GM23248 (cell line): ENCODE data around the gene NTNG1. TPM values are rescaled to one million over a fixed set of nuclear protein-coding genes. Genes with fewer than 3 reads are reported as not detected.

Experiments
- DNase-seq: peaks from one replicate; pipeline ENCODE4 v3.0.0-alpha.2; 2015
- H2AFZ ChIP-seq: fragments of 200-600 bp; sonication (generic); 2 replicates; pipeline ENCODE4 v1.6.1; 2016; ENCODE audit warnings: antibody characterized with exemption
- H3F3A ChIP-seq: fragments of 200-600 bp; sonication (generic); 2 replicates; pipeline ENCODE4 v1.6.1; 2016; ENCODE audit warnings: mild to moderate bottlenecking, antibody characterized with exemption, mixed run types; ENCODE audit not compliant: insufficient read depth
- H3K27ac ChIP-seq: fragments of 200-600 bp; sonication (generic); 2 replicates; pipeline ENCODE4 v1.5.1; 2016; ENCODE audit warnings: mild to moderate bottlenecking
- H3K27me3 ChIP-seq: fragments of 200-600 bp; sonication (generic); replicated peaks from 2 replicates; pipeline ENCODE4 v1.6.1; 2016; ENCODE audit warnings: mild to moderate bottlenecking; ENCODE audit not compliant: insufficient read depth
- H3K36me3 ChIP-seq: fragments of 200-600 bp; sonication (generic); 2 replicates; pipeline ENCODE4 v1.6.1; 2016; ENCODE audit warnings: low read depth, mild to moderate bottlenecking
- H3K4me1 ChIP-seq: fragments of 200-600 bp; sonication (generic); 2 replicates; pipeline ENCODE4 v1.6.1; 2016; ENCODE audit warnings: mild to moderate bottlenecking; ENCODE audit not compliant: insufficient read depth
- H3K4me2 ChIP-seq: fragments of 200-600 bp; sonication (generic); one replicate; pipeline ENCODE4 v1.6.1; 2016; ENCODE audit warnings: mild to moderate bottlenecking; ENCODE audit not compliant: unreplicated experiment
- H3K4me3 ChIP-seq: fragments of 200-600 bp; sonication (generic); 2 replicates; pipeline ENCODE4 v1.5.1; 2016; ENCODE audit warnings: mild to moderate bottlenecking
- H3K79me2 ChIP-seq: fragments of 200-600 bp; sonication (generic); 2 replicates; pipeline ENCODE4 v1.6.1; 2016; ENCODE audit warnings: mild to moderate bottlenecking; ENCODE audit not compliant: insufficient read depth
- H3K9ac ChIP-seq: fragments of 200-600 bp; sonication (generic); 2 replicates; pipeline ENCODE4 v1.6.1; 2016; ENCODE audit warnings: mild to moderate bottlenecking
- H3K9me2 ChIP-seq: fragments of 200-600 bp; sonication (generic); 2 replicates; pipeline ENCODE4 v1.6.1; 2016; ENCODE audit warnings: mixed run types, mild to moderate bottlenecking, moderate library complexity; ENCODE audit not compliant: insufficient read depth
- H3K9me3 ChIP-seq: fragments of 200-600 bp; sonication (generic); one replicate; pipeline ENCODE4 v1.6.1; 2017; ENCODE audit warnings: low read depth
- H4K20me1 ChIP-seq: fragments of 200-600 bp; sonication (generic); 2 replicates; pipeline ENCODE4 v1.6.0; 2016; ENCODE audit not compliant: insufficient read depth
- EZH2 ChIP-seq: fragments of 200-600 bp; sonication (generic); IDR thresholded peaks from 2 replicates; pipeline ENCODE4 v1.6.1; 2018; ENCODE audit warnings: antibody characterized with exemption, mild to moderate bottlenecking; ENCODE audit not compliant: insufficient read depth, poor library complexity, severe bottlenecking
- EZH2phosphoT487 ChIP-seq: fragments of 200-600 bp; sonication (generic); IDR thresholded peaks from 2 replicates; pipeline ENCODE4 v1.6.1; 2018; ENCODE audit warnings: antibody characterized with exemption, moderate library complexity, mild to moderate bottlenecking, low read depth; ENCODE audit not compliant: insufficient read depth
- WGBS, 2 experiments: methylation state at CpG; one replicate each; pipeline ENCODE4 v1.1.6; 2015 to 2017; ENCODE audit warnings: low lambda C conversion rate in 2 of 2, low coverage in 1 of 2; ENCODE audit errors: missing lambda C conversion rate in 2 of 2; 5-methylcytosine and 5-hydroxymethylcytosine counted together
- in situ Hi-C: fragments of 300-500 bp; cut with MboI; formaldehyde crosslinking; loops from 2 replicates; pipeline ENCODE4 v1.15.0; 2020
- polyA plus RNA-seq: library from polyadenylated mRNA; unstranded; fragments of >200 nt; fragmentation: Nextera tagmentation; extraction: Ambion mirVana; gene quantifications from 2 replicates; pipeline ENCODE4 v1.2.1, GENCODE V29; 2016
- total RNA-seq: library from RNA; depleted of rRNA; stranded (reverse); fragments of >200 nt; shearing (Covaris generic); gene quantifications from 2 replicates; pipeline ENCODE4 v1.2.3, GENCODE V29; 2014

The NTNG1 gene
- total and polyA plus RNA-seq, 2 experiments from 2014 or later: 14.4 to 16.0 TPM

DNA sequence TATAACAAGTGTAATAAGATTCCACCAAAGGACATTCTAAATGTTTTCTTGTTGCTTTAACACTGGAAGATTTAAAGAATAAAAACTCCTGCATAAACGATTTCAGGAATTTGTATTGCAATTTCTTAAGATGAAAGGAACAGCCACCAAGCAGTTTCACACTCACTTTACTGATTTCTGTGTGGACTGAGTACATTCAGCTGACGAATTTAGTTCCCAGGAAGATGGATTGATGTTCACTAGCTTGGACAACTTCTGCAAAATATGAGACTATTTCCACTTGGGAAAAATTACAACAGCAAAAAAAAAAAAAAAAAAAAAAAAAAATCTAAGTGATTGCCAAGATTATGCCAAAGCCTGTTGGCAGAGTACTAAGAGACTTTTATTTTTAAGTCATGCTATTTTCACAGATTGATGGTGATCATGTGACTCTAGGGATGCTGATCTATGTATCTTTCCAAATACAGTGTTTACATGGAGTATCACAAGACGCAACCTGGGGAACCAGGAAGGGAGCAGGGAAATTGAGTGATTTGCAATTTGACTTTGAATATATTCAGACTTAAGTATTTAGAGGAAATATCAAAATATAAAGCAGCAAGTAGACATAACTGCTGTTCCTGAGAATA lies 341.0 kb downstream of the NTNG1 start:
- WGBS, 2 experiments: 30 to 36% methylated on average over 3 of the region's 3 CpGs

DNA sequence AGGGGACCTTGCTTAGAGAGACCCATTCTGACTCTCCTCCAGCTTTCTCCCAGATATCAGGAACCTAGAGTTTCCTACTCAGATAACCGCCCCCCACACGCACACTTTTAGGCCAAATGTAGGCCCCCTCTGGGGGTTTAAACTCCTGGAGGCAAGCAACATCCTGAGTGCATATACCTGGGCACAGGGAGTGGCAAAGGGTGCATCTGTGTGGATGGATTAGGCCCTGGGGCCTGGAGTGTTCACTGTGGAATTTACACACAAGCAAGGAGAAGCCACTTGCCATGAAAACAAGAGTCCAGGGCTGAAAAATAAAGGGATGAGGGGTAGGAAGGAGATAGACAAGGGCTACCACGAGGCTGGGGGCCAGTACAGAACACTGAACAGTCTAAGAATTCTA lies 343.1 kb downstream of the NTNG1 start:
- no peaks in the 10 kb centered on the region for H3K36me3 ChIP-seq
- no peak overlapping the region for H3K9ac ChIP-seq
- no peak overlapping the region for H2AFZ ChIP-seq
- H3F3A ChIP-seq: no peaks in the 10 kb centered on the region
- H3K9me3 ChIP-seq: no peaks in the 10 kb centered on the region
- no peaks in the 10 kb centered on the region for H4K20me1 ChIP-seq
- H3K4me1 ChIP-seq: no peaks in the 10 kb centered on the region
- H3K9me2 ChIP-seq: no peaks in the 10 kb centered on the region
- no peaks in the 10 kb centered on the region for H3K79me2 ChIP-seq
- no peak for DNase-seq
- H3K27ac ChIP-seq: no peak overlapping the region
- in situ Hi-C loops: no loop called here
- no peaks in the 10 kb centered on the region for H3K27me3 ChIP-seq
- H3K4me2 ChIP-seq: no peak overlapping the region
- TF ChIP-seq EZH2: no peak
- TF ChIP-seq EZH2phosphoT487: no peak
- no peak overlapping the region for H3K4me3 ChIP-seq
- 71 to 75% methylated on average over 3 of the region's 3 CpGs for WGBS, 2 experiments

More for the DNA sequence above, 341.0 kb downstream of the NTNG1 start:
- Histone ChIP-seq H3K9me3 (no peaks in the 10 kb centered on the region), H3K4me2 (no peak overlapping the region), H3K9ac (no peak overlapping the region), H4K20me1 (no peaks in the 10 kb centered on the region), H3K4me3 (no peak overlapping the region), H3K4me1 (no peaks in the 10 kb centered on the region), H3K27ac (no peak overlapping the region), H2AFZ (no peak overlapping the region), H3K79me2 (no peaks in the 10 kb centered on the region), H3F3A (no peaks in the 10 kb centered on the region), H3K9me2 (no peaks in the 10 kb centered on the region), H3K27me3 (no peaks in the 10 kb centered on the region), H3K36me3 (no peaks in the 10 kb centered on the region)
- TF ChIP-seq EZH2phosphoT487 (no peak), EZH2 (no peak)
- in situ Hi-C loops: no loop called here
- no peak for DNase-seq

DNA sequence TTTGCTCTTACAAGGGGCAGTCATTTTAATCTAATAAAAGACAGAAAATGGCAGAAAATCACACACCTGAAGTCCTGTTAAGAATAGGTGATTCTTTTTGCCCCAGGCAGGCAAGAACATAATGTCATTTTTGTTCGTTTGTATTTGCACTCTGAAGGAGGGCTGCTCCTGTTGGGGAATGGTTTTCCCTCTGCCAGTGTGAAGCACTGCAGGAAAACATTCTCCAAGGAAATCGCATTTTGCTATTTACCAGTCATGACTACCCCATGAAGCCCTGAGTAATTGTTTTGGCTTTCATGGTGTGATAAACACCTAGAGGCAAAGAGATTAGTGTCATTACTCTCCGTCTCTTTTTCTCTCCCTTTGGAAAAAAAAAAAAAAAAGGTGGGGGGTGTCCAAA lies 345.5 kb downstream of the NTNG1 start:
- H3K36me3 ChIP-seq: no peaks in the 10 kb centered on the region
- no peak overlapping the region for H2AFZ ChIP-seq
- no peak for DNase-seq
- 54 to 63% methylated on average over 3 of the region's 3 CpGs for WGBS, 2 experiments
- TF ChIP-seq EZH2 (no peak), EZH2phosphoT487 (no peak)
- H3K4me2 ChIP-seq: no peak overlapping the region
- H3K4me3 ChIP-seq: no peak overlapping the region
- no peaks in the 10 kb centered on the region for H3K79me2 ChIP-seq
- H4K20me1 ChIP-seq: no peaks in the 10 kb centered on the region
- no peaks in the 10 kb centered on the region for H3K9me2 ChIP-seq
- no peak overlapping the region for H3K9ac ChIP-seq
- H3K4me1 ChIP-seq: no peaks in the 10 kb centered on the region
- no peaks in the 10 kb centered on the region for H3F3A ChIP-seq
- no peaks in the 10 kb centered on the region for H3K9me3 ChIP-seq
- no peak overlapping the region for H3K27ac ChIP-seq
- H3K27me3 ChIP-seq: no peaks in the 10 kb centered on the region
- in situ Hi-C loops: no loop called here

DNA sequence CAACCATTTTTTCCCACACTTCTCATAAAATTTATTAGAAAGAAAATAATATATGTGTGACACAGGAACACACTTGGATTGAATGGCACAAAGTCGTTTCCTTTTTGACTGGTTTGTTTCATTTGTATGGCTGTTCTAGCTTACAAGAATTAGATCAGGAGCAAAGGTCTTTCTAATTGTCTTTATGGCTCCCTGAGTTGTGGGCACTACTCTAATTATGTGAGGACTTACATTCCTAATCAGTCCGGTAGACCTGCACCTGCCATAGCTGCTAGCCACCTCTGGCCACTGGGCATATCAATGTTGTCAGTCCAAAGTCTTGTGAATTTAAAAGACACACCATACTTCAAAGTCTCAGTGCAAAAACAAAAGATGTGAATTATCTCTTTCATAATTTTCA lies 346.7 kb downstream of the NTNG1 start:
- 81 to 86% methylated on average over 2 of the region's 2 CpGs for WGBS, 2 experiments
- no peaks in the 10 kb centered on the region for H3K9me2 ChIP-seq
- H3F3A ChIP-seq: no peaks in the 10 kb centered on the region
- H3K4me2 ChIP-seq: no peak overlapping the region
- no peaks in the 10 kb centered on the region for H3K27me3 ChIP-seq
- H4K20me1 ChIP-seq: no peaks in the 10 kb centered on the region
- no peaks in the 10 kb centered on the region for H3K4me1 ChIP-seq
- no peak overlapping the region for H3K4me3 ChIP-seq
- H3K9ac ChIP-seq: no peak overlapping the region
- no peaks in the 10 kb centered on the region for H3K79me2 ChIP-seq
- H3K36me3 ChIP-seq: no peaks in the 10 kb centered on the region
- in situ Hi-C loops: no loop called here
- no peak overlapping the region for H2AFZ ChIP-seq
- no peak for TF ChIP-seq EZH2phosphoT487
- no peak for TF ChIP-seq EZH2
- no peaks in the 10 kb centered on the region for H3K9me3 ChIP-seq
- no peak for DNase-seq
- H3K27ac ChIP-seq: no peak overlapping the region

DNA sequence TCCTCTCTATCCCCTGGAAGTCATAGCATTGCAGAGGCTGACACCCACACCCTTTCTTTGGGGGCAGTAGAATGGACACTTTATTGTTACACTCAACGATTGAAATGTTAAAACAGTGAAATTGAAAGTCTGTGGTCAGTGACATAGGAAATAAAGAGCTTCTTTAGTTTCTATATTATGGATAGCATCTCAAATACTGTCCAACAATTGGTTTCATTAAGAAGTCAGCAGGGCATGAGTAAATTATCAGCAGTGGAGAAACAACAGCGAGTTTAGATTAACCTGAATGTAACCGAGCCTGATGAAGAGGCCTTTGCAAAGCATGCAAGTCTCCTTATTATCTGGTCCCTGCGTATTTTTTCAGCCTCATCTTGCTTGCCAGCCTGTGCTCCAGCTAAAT lies 350.7 kb downstream of the NTNG1 start:
- Histone ChIP-seq H3K4me2 (no peak overlapping the region), H3K27me3 (no peaks in the 10 kb centered on the region), H3K9ac (no peak overlapping the region), H3K4me3 (no peak overlapping the region), H3F3A (no peaks in the 10 kb centered on the region), H2AFZ (no peak overlapping the region), H4K20me1 (no peaks in the 10 kb centered on the region), H3K36me3 (no peaks in the 10 kb centered on the region), H3K79me2 (no peaks in the 10 kb centered on the region), H3K9me2 (no peaks in the 10 kb centered on the region), H3K4me1 (no peaks in the 10 kb centered on the region), H3K27ac (no peak overlapping the region), H3K9me3 (no peaks in the 10 kb centered on the region)
- 62 to 72% methylated on average over 4 of the region's 4 CpGs for WGBS, 2 experiments
- DNase-seq: no peak
- in situ Hi-C loops: no loop called here
- no peak for TF ChIP-seq EZH2phosphoT487
- TF ChIP-seq EZH2: no peak
